ENCODE measurements around the gene SDK1. TPM values are rescaled to one million over a fixed set of nuclear protein-coding genes. Genes with fewer than 3 reads are reported as not detected.

The SDK1 gene
- total RNA-seq, 4 donors from 2014 or later, result 3.7 to 80.9 (median 13.1) TPM

DNA sequence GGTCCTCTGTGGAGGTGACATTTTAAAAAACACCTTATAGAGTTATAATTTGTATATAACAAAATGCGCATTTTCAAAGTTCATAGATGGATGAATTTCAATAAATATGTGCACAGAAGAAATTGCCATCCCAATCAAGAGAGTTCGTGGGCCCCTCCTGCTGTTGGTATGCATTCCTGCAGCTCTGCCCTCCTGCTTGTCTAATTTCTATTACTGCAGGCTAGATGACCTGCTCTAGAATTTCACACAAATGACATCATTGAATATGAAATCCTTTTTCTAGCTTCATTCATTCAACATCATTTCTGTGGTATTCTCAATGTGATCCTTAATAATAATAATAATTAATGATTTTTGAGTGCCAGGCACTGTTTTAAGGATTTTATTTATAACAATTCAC is 348.2 kb downstream of the SDK1 start:
- H3K36me3 ChIP-seq, result no peaks in the 10 kb centered on the region
- no peak overlapping the region for H3K27ac ChIP-seq
- H3K9me3 ChIP-seq, result no peaks in the 10 kb centered on the region
- H3K4me3 ChIP-seq, result no peak overlapping the region
- H3K27me3 ChIP-seq, result no peaks in the 10 kb centered on the region
- H3K4me1 ChIP-seq, result no peaks in the 10 kb centered on the region
- no peak for DNase-seq
- TF ChIP-seq, protein P1, sequence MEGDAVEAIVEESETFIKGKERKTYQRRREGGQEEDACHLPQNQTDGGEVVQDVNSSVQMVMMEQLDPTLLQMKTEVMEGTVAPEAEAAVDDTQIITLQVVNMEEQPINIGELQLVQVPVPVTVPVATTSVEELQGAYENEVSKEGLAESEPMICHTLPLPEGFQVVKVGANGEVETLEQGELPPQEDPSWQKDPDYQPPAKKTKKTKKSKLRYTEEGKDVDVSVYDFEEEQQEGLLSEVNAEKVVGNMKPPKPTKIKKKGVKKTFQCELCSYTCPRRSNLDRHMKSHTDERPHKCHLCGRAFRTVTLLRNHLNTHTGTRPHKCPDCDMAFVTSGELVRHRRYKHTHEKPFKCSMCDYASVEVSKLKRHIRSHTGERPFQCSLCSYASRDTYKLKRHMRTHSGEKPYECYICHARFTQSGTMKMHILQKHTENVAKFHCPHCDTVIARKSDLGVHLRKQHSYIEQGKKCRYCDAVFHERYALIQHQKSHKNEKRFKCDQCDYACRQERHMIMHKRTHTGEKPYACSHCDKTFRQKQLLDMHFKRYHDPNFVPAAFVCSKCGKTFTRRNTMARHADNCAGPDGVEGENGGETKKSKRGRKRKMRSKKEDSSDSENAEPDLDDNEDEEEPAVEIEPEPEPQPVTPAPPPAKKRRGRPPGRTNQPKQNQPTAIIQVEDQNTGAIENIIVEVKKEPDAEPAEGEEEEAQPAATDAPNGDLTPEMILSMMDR (IDR thresholded peaks at IDR 0.05), result no peak

DNA sequence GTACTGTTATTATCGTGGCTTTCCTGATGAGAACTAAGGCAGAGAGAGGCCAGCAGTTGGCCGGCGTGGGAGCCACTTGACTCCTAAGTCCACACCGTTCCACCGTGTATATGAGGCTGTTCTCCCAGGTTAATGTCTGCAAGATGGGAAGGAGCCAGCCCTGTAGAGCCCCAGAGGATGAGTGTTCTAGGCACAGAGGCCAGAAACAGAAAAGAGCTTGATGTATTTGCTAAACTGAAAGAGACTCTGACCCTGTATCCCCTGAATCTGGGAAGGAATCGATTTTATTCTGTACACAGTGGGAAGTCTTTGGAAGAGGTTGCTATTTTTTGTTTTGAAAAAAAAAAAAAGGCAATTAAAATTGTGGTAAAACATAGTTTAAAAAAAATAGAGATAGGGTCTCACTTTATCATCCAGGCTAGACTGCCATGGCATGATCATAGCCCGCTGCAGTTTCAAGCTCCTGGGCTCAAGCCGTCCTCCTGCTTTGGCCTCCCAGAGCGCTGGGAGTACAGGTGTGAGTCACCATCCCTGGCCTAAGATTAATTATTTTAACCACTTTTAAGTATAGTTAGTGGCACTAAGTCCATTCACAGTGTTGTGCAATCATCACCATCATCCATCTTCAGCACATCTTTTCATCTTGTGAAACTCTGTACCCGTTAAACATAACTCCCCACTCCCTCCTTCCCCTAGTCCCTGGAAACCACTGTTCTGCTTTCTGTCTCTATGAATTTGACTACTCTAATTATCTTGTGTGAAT is 348.8 kb downstream of the SDK1 start:
- H3K36me3 ChIP-seq, result no peaks in the 10 kb centered on the region
- TF ChIP-seq POLR2A (IDR thresholded peaks at IDR 0.05), result no peak
- TF ChIP-seq, protein P1 (IDR thresholded peaks at IDR 0.05), result no peak
- H3K27ac ChIP-seq, result no peak overlapping the region
- no peaks in the 10 kb centered on the region for H3K4me1 ChIP-seq
- DNase-seq, result no peak
- H3K9me3 ChIP-seq, result no peaks in the 10 kb centered on the region
- H3K4me3 ChIP-seq, result no peak overlapping the region
- H3K27me3 ChIP-seq, result no peaks in the 10 kb centered on the region

DNA sequence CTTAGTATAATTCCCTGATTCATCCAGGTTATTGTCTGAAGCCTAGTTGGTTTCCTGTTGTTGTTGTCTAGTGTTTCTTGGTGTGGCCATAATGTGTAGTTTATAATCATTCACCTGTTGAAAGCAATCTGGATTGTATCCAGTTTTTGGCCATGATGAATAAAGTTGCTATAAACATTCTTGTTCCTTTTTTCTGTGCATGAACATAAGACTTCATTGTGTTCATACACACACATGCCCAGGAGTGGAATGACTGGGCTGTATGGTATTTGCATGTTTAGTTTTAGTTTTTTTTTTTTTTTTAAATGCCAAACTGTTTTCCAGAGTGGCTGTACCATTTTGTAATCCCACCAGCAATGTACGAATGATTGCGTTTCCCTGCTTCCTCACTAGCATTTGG is 349.8 kb downstream of the SDK1 start:
- no peaks in the 10 kb centered on the region for H3K27me3 ChIP-seq
- TF ChIP-seq POLR2A (IDR thresholded peaks at IDR 0.05), result no peak
- TF ChIP-seq, protein P1 (IDR thresholded peaks at IDR 0.05), result no peak
- no peak overlapping the region for H3K27ac ChIP-seq
- H3K36me3 ChIP-seq, result no peaks in the 10 kb centered on the region
- no peak for DNase-seq
- no peak overlapping the region for H3K4me3 ChIP-seq
- no peaks in the 10 kb centered on the region for H3K4me1 ChIP-seq
- no peaks in the 10 kb centered on the region for H3K9me3 ChIP-seq

DNA sequence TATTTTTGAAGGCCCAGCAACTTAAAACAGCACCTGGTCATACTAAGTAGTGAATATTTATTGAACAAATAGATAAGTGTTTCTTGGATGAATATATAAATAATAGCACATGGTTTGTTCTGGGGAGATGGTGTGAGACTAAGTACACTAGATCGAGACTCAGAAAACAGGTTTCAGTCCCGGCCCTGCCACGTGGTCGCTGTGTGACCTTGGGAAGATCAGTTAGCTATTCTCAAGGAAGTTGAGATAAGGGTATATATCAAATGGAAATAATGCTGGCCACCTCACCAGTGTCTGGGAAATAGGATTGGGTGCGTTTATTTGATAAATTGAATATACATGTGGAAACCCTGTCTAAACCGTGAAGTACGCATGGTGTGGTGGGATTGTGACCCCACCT is 354.6 kb downstream of the SDK1 start:
- H3K4me1 ChIP-seq, result no peaks in the 10 kb centered on the region
- H3K27ac ChIP-seq, result no peak overlapping the region
- no peaks in the 10 kb centered on the region for H3K36me3 ChIP-seq
- H3K27me3 ChIP-seq, result no peaks in the 10 kb centered on the region
- no peak for TF ChIP-seq POLR2A (IDR thresholded peaks at IDR 0.05)
- TF ChIP-seq, protein P1 (IDR thresholded peaks at IDR 0.05), result no peak
- no peak overlapping the region for H3K4me3 ChIP-seq
- no peaks in the 10 kb centered on the region for H3K9me3 ChIP-seq
- DNase-seq, result no peak

DNA sequence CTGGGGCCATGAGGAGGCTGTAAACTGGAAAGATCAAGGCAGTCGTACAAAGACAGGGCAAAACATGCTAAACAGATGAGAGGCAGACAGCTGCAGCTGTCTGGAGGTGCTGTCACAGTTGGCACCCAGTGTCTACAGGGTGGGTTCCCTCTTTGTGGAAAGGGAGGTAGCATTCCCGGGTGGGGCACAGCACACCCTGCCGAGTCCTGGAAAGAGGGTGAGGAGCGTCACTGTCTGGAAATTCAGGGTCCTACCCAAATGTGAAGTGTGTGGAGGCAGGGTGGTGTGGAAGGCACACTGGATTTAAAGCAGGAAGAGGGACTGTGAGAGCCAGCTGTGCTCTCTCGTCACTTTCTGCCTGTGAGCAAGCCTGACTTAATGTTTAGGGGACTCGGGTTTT is 356.2 kb downstream of the SDK1 start:
- no peaks in the 10 kb centered on the region for H3K4me1 ChIP-seq
- no peaks in the 10 kb centered on the region for H3K36me3 ChIP-seq
- no peak for DNase-seq
- H3K9me3 ChIP-seq, result no peaks in the 10 kb centered on the region
- no peak overlapping the region for H3K27ac ChIP-seq
- no peak overlapping the region for H3K4me3 ChIP-seq
- H3K27me3 ChIP-seq, result no peaks in the 10 kb centered on the region
- no peak for TF ChIP-seq POLR2A (IDR thresholded peaks at IDR 0.05)
- TF ChIP-seq, protein P1 (IDR thresholded peaks at IDR 0.05), result no peak
